HG02678 (cell line): ENCODE data around the gene VRK1.
A peak's percentile ranks its signal among the peaks of the same experiment; 100 is the strongest.
"Not testable (repeated sequence)": the region's sequence is repeated elsewhere in the genome, so short reads cannot be mapped to it uniquely, and the experiment has no call there.

Experiments used
- ATAC-seq: cut with Tn5 transposase; IDR thresholded peaks from one replicate; pipeline ENCODE4 v1.9.1; 2021; ENCODE audit warnings: mild to moderate bottlenecking, moderate library complexity; ENCODE audit not compliant: unreplicated experiment

VRK1 gene

DNA sequence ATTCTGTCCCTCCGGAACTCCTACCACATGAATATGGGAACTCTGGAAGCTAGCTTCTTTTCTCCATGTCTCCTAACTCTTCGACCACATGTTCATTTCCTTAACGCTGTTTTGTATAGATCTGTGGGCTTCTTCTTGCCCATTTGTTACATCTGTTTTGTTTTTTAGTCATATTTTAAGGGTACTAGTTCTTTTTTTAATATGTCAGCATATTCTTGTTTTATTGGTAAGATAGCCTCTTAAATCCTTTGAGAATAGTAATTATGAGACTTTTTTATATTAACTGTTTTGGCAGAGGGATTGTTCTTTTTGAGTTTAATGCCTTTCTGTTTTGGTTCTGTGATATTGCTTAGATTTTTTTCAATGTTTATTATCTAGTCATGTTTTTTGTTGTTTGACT lies 70.5 kb downstream of the VRK1 start:
- ATAC-seq, result no peak

DNA sequence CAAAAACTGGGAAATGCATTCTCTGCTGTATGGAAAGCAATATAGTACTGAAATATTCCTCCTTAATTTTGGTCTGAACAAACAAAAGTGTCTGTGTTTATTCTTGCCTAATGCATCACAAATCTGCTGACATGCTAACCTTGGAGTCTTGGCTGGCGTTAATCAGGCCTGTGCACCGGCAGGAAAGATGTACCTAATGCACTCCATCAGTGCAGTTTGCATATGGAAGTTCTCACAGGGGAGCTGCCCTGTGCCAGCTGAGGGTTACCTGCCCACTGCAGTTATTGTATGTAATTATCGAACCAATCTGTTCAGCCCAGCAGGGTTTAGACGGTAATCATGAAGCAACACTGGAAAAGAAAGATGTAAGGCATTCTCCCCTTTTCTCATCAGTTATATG lies 76.9 kb downstream of the VRK1 start:
- no peak for ATAC-seq

DNA sequence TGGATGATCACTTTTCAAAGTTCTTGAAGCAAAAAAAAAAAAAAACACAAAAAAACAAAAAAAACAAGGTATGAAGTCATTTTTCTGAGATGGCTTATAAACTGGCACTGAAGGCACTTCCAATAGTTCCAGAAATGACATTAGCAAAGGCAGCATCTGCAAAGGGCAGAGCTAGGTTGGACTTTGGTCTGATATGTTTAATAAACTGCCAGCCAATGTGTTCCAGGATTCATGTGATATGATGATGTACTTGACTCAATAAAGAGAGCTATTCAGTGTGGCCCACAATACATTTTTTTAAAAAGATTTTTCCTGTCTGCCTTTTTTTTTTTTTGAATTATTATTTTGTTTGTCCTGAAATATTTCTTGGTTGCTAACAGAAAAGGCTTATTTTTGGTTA lies 79.6 kb downstream of the VRK1 start:
- no peak for ATAC-seq

DNA sequence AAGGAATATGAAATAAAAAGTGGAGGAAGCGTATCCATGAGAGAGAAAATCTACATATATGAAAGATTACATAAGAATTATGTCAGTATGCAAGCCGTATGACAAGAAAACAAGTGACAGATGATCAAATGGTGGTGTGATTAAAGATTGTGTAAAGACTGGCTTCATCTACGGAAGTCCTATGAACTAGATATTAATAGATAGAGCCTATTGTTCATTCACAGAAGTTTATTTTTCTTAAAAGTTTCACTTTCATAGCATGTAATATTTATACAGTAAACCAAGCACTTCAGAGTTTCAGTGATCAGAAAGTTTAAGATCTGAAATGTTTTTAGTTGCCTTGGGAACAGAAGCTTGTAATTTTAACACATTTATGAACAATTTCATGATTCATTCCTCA lies 84.5 kb downstream of the VRK1 start:
- ATAC-seq, result peak; percentile 95

DNA sequence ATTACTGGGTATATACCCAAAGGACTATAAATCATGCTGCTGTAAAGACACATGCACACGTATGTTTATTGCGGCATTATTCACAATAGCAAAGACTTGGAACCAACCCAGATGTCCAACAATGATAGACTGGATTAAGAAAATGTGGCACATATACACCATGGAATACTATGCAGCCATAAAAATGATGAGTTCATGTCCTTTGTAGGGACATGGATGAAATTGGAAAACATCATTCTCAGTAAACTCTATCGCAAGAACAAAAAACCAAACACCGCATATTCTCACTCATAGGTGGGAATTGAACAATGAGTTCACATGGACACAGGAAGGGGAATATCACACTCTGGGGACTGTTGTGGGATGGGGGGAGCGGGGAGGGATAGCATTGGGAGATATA lies 86.8 kb downstream of the VRK1 start:
- ATAC-seq, result not testable (repeated sequence)

DNA sequence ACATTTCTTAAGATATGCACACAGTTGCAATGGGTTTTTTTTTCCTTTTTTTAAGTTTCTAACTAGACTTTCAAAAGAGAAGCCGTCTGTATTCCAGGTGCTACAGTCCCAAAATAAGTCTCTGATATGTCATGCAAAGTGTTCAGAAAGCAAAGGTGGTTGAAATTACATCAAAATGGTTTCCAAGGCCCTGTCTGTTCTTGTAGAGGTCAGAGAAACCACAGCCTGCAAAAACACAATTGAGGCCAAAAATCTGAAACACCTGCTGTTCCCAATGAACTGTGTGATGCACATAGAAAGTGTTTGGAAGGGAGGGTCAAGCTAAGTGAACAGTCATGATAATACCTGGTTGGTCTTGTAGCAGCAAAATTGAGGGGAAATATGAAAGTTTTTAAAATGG lies 91.0 kb downstream of the VRK1 start:
- ATAC-seq, result peak; percentile 92

DNA sequence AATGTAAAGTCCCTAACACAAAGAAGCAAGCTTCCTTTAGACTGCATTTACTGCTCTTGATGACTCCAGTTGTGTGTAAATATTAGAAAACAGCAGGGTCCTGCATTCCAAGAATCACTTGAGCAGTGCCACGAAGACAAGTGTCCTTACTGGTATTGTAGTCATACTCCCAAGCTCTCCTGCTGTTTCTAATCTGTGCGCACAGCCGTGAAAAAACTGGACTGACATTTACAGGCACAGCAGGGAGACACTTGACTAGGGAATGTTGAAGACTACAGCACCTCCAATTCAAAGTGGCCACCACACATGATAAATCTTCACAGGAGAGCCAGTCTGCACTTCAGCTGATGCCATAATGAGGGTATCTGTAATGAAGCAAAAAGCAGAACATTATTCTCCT lies 91.4 kb downstream of the VRK1 start:
- no peak for ATAC-seq

DNA sequence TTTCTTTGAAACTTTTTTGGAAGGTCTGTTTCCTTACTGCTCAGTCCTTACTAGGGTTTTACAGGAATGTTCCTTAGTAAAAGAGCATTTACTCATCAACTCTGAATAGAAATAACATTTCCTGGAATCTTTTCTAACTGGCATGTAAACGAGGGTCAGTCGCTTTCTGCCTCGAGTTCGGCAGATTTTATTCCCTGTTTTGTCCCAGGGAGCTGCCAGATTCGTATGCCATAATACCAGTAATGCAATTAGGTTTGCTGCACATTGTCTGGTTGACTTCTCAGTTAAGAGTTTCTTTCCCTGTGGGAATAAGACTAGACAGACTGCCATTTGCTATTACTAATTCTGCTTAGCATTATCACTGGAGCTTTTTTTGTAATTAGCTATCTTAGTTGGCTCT lies 91.9 kb downstream of the VRK1 start:
- no peak for ATAC-seq

DNA sequence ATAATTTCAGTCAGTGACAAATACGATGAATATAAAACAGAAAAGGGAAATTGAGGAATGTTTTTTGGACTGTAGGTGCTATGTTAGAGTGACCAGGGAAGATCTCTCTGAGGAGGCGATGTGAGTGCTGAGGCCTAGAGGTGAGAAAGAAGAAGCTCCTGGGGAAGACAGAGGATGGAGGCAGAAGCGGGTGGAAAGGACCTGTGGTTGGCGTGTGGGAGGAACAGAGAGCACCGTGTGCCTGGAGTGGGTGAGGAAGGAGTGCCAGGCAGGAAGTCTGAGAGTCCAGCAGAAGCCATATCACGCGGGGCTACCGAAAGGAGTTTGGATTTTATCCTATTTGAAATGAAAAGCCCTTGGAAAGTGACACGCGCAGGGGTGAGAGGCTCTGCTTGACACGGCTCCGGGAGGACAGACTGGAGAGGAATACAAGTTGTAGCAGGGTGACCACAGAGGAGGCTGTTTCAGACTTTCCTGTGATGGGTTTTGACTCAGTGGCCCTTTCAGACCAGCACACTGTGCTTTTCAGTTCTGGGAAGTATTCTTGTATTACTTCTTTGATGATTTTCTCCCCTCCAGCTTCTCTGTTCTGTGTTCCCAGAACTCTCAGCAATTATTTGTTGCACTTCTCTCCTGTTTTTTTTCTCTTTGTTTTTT lies 96.9 kb downstream of the VRK1 start:
- no peak for ATAC-seq

DNA sequence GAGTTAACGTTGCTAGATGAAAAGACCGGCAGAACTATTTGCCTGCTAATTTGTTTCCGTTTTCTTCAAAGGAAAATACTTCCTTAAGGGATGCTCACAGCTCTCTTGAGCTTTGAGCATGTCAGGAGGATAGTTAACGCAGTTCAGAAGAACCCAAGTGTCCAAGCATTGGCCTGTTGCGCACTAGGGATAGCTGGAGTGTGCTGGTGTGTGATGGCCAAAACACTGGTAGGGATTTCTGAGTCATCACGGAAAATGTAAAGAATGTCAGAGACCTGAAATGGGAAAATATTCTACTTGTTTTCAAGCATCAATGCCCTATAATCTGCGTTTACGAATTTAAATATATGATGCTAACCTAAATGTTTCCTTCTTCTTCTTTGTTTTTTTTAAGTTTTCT lies 97.8 kb downstream of the VRK1 start:
- ATAC-seq, result no peak

DNA sequence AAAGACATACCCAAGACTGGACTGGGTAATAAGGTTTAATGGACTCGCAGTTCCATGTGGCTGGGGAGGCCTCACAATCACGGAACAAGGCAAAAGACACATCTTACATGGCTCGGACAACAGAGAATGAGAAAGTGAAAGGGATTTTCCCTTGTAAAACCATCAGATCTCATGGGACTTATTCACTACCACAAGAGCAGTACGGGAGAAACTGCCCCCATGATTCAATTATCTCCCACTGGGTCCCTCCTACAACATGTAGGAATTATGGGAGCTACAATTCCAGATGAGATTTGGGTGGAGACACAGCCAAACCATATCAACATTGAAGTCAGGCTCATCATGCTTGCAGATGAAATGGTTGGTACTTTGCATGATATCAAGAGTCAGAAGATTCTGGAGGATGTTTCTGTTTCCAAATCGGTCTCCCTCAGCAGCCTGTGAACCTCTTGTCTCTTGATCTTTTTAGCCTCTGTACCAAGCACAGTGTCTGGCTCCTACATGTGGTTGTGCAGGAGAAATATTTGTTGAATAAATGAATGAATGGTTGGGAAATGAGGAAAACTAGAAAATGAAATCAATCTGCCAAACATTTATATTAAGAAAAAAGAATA lies 98.6 kb downstream of the VRK1 start:
- peak; percentile 85 for ATAC-seq

DNA sequence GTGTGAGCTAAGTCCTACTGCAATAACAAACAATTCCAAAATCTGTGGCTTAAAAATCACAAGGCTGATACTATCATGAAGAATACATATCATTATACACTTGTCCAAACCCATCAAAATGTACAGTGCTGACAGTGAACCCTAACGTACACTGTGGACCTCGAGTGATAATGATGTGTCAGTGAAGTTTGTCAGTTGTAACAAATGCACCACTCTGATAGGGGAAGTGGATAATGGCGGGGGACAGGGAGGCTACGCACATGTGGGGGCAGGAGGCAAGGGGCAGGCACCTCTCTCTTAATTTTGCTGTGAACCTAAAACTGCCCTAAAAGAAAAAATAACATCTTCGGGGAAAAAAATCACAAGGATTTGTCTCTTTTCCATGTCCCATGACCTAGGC lies 100.0 kb downstream of the VRK1 start:
- no peak for ATAC-seq

DNA sequence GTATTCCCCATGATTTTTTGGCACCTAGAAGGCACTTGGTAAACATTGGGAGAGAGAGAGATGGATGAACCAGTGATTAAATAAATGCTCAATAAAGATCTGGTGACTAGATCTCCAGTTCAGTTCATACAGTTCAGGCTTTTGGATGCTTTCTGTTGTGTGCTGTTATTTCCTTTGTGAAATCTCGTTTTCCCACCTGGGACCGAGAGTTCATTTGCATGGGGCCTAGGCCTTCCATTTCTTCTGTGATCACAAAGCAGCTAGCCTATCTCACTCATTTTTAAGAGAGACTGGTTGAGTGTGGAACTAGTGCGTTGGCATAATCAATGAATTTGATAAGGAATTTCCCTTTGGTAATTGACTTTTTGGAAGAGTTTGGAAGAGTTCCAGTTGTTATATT lies 104.0 kb downstream of the VRK1 start:
- ATAC-seq, result peak; percentile 86

DNA sequence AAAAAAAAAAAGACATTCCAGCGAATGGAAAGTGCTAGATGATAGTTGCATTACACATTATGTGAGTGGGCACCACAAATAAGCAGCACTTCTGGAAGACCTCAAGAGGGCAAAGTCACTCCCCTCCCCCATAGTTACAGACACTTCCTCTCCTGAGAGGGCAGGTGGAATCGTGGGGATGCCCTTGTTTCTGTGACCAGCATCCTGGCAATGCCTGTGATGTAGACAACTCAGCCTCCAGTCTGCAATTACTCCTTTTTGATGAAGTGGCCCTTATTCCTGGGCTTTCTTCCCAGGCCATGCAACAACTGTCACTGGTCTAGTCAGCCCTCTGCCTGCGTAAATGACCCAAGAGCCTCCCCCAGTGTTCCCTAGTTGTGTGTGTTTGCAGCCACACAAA lies 104.8 kb downstream of the VRK1 start:
- no peak for ATAC-seq

DNA sequence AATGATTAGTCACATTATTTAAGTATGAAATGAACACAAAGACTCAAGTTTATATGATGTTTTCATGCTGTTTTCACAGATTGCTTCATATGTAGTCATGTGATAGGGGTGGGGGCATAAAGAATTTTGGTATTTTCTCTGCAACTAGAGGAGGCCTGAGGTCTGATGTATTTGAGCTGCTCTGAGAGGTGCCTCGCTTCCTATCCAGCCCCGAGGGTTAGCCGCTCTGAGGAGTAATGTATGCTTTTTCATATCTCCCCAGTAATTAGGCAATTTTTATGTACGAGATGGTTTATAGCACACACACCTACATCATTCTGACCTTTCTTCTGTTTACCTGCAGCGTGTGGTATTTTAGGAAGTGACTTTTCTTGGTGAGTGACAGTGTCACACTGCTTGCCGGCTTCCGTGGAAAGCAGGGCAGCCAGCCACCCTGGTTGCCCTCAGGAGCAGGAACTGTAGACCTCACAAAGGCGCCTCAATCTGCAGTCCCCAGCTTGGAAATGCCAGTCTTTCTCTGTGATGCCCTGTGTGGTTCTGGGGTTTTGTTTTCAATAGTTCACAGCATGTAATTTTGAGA lies 106.4 kb downstream of the VRK1 start:
- ATAC-seq, result no peak

DNA sequence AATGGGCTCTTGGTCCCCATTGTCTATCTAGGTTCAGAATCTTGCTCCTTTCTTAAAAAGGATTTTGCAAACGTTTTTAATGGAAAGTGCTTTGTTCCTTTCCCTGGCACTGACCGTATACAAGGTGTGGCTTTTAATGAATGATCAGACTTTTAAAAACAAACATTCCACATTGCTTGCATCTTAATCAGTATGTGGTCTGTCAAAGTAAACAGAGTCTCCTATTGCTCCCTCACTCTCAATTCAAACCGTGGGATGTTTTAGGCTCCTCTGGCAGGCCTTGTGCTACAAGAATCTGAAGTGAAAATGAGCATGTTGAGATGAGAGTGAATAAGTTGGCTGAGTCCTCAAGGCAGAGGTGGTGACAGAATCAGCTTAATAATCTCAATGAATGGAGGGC lies 107.0 kb downstream of the VRK1 start:
- ATAC-seq, result no peak

DNA sequence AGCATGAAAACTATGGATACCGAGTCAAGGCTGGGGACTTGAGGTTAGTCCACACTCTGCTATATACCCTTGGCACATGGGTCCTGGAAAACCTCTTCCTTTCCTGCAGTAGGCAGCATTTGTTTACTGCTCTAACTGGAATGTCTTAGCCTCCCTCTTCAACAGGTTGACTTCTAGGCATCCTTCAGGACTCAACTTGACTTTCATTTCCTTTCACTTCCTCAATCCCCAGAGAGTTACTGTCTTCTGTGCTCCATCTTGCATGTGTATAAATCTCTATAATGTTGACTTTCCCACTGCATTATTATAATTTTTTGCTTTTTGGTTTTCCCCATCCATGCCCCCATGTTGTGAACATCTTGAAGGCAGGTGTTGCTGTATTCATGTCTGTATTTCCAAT lies 107.9 kb downstream of the VRK1 start:
- ATAC-seq, result no peak

DNA sequence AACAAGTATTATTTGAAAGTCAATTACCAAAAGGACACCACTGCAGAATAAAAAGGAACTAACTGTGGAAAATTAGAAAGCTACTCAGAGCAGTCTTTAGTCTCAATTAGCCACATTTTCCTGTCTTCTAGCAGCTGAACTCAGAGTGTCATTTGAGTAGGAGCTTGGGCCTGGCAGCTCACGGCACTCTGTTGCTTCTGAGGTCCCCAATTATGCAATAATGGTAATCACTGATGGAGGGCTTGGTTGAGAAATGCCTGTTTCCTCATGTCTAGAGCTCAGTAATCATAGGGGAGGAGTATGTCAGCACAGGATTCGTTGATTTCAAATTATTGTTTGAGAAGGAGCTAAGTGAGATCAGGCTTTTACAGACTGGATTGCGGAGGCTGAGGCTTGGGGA lies 108.6 kb downstream of the VRK1 start:
- no peak for ATAC-seq

DNA sequence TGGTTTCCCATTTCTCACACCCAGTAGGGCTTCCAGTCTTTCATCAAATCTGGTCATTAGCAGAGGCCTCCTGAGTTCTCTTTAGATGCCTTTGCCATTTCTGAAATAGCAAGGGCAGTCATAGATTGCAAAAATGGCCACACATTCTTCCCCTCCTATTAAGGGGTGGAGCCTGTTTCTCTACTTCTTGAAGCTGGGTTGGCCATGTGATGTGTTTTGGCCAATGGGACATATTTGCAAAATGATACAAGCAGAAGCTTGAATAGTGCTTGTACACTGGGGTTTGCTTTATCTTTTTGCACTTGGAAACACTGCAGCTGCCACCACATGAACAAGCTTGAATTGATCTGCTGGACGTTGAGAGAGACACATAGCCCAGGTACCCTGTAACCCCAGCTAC lies 109.3 kb downstream of the VRK1 start:
- no peak for ATAC-seq

DNA sequence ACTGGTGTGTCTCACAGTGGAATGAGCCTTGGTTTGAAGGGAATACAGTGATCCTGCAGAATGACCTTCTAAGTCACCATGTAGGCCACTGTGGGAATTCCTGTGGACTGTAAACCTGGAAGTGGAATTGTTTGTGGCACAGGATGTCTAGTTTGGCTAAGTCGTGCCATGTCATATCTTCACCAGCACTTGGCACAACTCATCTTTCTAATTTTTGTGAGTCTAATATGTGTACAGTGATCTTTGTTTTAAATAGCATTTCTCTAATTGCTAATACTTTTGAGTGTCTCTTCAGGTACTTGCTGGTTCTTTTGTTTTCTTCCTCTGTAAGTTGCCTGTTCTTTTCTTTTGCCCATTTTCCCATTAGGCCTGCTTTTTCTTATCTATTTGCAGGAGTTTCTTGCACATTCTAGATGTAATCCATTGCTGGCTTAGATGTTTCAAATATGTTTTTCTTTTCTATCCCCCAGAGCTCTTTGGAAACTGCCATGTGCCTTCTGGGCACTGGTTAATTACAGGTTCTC lies 112.7 kb downstream of the VRK1 start:
- ATAC-seq, result no peak

DNA sequence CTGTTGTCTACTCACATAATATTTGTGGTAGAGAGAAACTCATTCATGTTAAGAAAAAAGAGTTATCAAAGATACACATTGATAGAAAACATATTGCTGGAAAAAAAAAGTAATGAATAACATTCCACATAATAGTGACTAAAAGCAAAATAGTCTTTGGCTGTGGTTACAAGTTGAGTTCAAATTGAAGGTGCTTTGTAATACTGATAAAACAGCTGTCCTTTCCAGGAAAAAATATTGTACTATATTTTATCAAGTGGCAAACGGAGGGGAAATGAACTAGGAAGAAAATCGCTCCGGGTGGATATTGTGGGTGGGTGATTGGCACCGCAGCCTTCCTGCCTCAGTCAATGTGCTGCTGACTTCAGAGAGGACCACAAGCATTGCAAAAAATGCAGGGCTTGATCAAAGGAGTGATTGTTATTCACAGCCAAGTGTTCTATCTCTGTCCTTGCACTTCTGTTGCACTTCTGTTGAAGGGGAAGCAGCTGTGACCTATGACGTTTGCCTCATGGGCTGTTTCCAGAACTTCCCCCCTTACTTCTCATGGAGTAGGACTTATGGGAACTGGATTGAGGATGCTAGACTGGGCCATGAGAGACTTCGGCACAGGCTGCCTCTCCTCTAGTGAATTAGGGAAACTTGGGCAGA lies 114.4 kb downstream of the VRK1 start:
- ATAC-seq, result no peak

DNA sequence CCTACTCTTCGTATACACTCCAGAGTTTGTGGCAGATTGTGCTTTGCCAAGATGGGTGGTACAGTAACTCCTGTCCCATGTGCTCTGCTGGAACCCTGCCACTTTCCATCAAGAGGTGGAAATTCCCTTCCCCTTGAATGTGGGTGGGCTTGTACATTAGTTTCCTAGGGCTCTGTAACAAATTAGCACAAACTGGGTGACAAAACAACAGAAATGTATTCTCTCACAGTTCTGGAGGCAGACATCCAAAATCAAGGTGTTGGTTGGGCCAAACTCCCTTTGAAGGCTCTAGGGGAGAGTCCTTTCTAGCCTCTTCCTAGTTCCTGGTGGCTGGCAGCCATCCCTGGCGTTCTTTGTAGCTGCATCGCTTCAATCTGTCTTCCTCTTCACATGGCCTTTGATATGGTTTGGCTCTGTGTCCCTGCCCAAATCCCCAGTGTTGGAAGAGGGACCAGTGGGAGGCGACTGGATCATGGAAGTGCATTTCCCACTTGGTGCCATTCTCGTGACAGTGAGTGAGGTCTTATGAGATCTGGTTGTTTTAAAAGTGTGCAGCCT lies 117.5 kb downstream of the VRK1 start:
- no peak for ATAC-seq
